AG04450 (cell line): ENCODE data around the gene COL6A2. TPM values are rescaled to one million over a fixed set of nuclear protein-coding genes. Genes with fewer than 3 reads are reported as not detected.

Source experiments
- CTCF ChIA-PET: fragments of 300-600, 350-600 bp; formaldehyde crosslinking; extraction: SDS; loops from one replicate; lab custom pipeline; 2022; ENCODE audit warnings: antibody characterized with exemption, inconsistent platforms; lab: Charles Lee
- POLR2A ChIA-PET: fragments of 350-600 bp; formaldehyde crosslinking; extraction: SDS; loops from one replicate; lab custom pipeline; 2021; ENCODE audit warnings: antibody characterized with exemption, inconsistent platforms; lab: Yijun Ruan, JAX
- DNase-seq: peaks from one replicate; pipeline ENCODE4 v3.0.0-alpha.2; 2011; ENCODE audit warnings: low read depth, low spot score
- H3K27ac ChIP-seq: one replicate; pipeline ENCODE4 v1.5.1; 2012; ENCODE audit warnings: low read depth, low read length, control low read depth
- H3K27me3 ChIP-seq: one replicate; pipeline ENCODE4 v1.6.0; 2012; ENCODE audit warnings: low read length; ENCODE audit not compliant: control insufficient read depth, insufficient read depth
- H3K4me3 ChIP-seq: 2 replicates; pipeline ENCODE4 v1.5.1; 2011; ENCODE audit warnings: mild to moderate bottlenecking, low read depth, low read length, control low read depth
- H3K9me3 ChIP-seq: 2 replicates; pipeline ENCODE4 v1.5.1; 2012; ENCODE audit warnings: low read length; ENCODE audit not compliant: control insufficient read depth, insufficient read depth
- polyA plus RNA-seq: library from polyadenylated mRNA; depleted of rRNA; stranded (reverse); fragments of >200 nt; gene quantifications from 2 replicates; pipeline ENCODE4 v1.2.3, GENCODE V29; 2011
- TF ChIP-seq, protein P1 (sequence below): IDR thresholded peaks from 2 replicates; pipeline ENCODE4 v1.5.1; 2011; ENCODE audit warnings: low read depth, low read length, control low read depth, inconsistent platforms

COL6A2 gene
- polyA plus RNA-seq, 1 experiment = 454 TPM

DNA sequence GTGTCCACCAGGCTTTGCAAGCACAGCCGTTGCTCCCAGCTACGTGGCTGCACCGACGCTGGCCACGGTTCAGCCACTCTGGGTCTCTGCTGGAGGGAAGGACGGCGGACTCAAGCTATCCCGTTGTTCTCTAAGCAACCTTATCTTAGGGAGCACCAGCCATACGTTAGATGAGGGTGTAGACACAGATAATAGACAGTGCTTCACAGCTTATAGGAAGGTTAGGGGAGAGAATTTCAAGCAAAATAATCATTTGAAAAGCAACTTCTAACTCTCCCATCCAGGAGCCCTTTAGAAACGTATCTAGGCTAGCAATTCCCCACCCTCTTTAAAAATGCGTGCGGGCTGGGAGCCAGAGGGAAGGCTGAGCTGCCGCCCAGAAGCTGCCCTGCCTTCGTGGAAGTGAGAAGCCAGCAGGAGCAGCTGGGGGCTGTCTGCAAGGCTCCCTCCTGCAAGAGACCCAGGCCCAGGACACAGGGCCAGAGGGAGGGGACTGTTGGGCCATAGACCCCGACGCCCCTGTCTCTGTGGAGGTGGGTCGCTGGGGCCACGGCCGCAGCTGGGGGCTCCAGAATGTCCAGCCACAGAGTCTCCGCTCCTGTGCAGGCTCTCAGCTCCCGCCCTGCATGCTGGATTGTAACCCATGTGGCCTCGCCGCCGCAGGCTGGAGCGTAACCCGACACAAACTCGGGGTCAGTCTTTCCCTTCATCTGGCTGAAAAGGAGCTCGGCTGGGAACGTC, 31.2 kb upstream of the COL6A2 start:
- DNase-seq = no peak
- Histone ChIP-seq H3K27me3 (no peaks in the 10 kb centered on the region), H3K4me3 (no peak overlapping the region), H3K27ac (peak overlapping the region; percentile 94), H3K9me3 (peaks cover 21% of the 10 kb centered on the region)
- CTCF ChIA-PET = interaction anchor here (0.8 kb wide), 1 partner anchor 76 kb away, joined by 3 read pairs; no protein-coding TSS in a partner anchor
- POLR2A ChIA-PET = interaction anchor here (0.6 to 1.6 kb wide), 8 partner anchors 10 to 95 kb away, joined by 3 to 12 read pairs (median 4); no protein-coding TSS in a partner anchor
- TF ChIP-seq, protein P1, sequence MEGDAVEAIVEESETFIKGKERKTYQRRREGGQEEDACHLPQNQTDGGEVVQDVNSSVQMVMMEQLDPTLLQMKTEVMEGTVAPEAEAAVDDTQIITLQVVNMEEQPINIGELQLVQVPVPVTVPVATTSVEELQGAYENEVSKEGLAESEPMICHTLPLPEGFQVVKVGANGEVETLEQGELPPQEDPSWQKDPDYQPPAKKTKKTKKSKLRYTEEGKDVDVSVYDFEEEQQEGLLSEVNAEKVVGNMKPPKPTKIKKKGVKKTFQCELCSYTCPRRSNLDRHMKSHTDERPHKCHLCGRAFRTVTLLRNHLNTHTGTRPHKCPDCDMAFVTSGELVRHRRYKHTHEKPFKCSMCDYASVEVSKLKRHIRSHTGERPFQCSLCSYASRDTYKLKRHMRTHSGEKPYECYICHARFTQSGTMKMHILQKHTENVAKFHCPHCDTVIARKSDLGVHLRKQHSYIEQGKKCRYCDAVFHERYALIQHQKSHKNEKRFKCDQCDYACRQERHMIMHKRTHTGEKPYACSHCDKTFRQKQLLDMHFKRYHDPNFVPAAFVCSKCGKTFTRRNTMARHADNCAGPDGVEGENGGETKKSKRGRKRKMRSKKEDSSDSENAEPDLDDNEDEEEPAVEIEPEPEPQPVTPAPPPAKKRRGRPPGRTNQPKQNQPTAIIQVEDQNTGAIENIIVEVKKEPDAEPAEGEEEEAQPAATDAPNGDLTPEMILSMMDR = no peak

DNA sequence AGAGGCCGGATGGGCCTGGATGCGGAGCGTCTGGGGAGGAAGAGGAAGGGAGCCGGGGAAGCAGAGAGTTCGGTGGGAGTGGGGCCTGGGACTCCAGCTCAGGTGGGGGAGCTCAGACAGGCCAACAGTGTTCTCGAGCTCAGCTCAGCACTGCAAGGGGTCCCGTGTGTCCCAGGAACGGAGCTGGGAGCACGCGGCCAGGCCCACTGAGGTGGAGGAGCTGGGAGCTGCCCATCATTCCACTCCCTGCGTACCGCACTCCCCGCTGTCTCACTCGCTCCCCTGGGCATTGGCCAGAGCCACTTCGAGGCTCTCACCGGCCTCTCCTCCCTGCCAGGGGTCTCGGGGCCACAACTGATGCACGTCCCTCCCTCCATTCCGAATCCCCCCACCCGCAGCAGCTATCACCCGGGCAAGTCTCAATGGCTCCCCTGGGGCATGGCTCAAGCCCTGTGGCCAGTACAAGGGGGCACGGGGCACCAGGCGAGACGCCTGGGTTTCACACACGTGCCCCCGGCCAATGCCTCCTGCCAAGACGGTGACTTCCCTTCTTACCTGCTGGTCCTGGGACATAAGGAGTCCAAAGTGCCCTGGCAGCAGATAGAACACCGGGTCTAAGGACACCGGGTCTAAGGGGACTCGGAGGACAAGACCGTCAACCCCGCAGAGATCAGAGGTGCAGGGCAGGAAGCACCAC, 30.3 kb upstream of the COL6A2 start:
- H3K4me3 ChIP-seq = no peak overlapping the region
- ChIA-PET POLR2A (interaction anchor here (0.6 to 1.6 kb wide), 2 partner anchors 11 to 85 kb away, joined by 5 to 12 read pairs; no protein-coding TSS in a partner anchor), CTCF (interaction anchor here (0.8 kb wide), 1 partner anchor 76 kb away, joined by 3 read pairs; no protein-coding TSS in a partner anchor)
- TF ChIP-seq, protein P1 = no peak
- H3K27ac ChIP-seq = peak overlapping the region; percentile 84
- H3K9me3 ChIP-seq = peaks cover 13% of the 10 kb centered on the region
- no peak for DNase-seq
- H3K27me3 ChIP-seq = no peaks in the 10 kb centered on the region

DNA sequence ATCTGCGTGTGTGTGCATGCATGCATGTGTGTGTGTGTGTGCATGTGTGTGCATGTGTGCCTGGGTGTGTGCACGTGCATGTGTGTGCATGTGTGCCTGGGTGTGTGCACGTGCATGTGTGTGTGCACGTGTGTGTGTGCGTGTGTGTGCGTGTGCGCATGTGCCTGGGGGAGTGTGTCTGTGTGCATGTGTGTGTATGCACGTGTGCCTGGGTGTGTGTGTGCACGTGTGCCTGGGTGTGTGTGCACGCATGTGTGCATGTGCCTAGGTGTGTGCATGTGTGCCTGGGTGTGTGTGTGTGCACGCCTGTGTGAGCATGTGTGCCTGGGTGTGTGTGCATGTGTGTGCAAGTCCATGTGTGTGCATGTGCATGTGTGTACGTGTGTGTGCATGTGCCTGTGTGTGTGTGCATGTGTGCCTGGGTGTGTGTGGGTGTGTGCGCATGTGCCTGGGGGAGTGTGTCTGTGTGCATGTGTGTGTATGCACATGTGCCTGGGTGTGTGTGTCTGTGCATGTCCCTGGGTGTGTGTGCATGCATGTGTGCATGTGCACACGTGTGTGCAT, 29.3 kb upstream of the COL6A2 start:
- CTCF ChIA-PET = no interaction called here
- Histone ChIP-seq H3K27me3 (no peaks in the 10 kb centered on the region), H3K9me3 (peaks cover 5% of the 10 kb centered on the region), H3K27ac (no peak overlapping the region), H3K4me3 (no peak overlapping the region)
- TF ChIP-seq, protein P1 = no peak
- POLR2A ChIA-PET = no interaction called here
- DNase-seq = no peak

DNA sequence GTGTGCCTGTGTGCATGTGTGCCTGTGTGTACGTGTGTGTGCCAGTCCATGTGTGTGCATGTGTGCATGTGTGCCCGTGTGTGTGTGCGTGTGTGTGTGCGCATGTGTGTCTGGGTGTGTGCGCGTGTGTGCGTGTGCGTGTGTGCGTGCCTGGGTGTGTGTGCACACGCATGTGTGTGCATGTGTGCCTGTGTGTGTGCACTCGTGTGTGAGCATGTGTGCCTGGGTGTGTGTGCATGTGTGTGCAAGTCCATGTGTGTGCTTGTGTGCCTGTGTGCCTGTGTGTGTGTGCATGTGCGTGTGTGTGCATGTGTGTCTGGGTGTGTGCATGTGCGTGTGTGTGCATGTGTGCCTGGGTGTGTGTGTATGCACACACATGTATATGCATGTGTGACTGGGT, 28.7 kb upstream of the COL6A2 start:
- CTCF ChIA-PET = no interaction called here

More for the DNA sequence above, 28.7 kb upstream of the COL6A2 start:
- no peaks in the 10 kb centered on the region for H3K27me3 ChIP-seq
- no peak overlapping the region for H3K4me3 ChIP-seq
- DNase-seq = no peak
- POLR2A ChIA-PET = no interaction called here
- TF ChIP-seq, protein P1 = no peak
- no peaks in the 10 kb centered on the region; the same call in 1 of the 2 replicates for H3K9me3 ChIP-seq
- no peak overlapping the region for H3K27ac ChIP-seq
